CD4-positive, alpha-beta T cell treated with Interferon gamma for 1 hour (primary cell): ENCODE results near the gene PRRC2A.
"Not testable (repeated sequence)": the region's sequence is repeated elsewhere in the genome, so short reads cannot be mapped to it uniquely, and the experiment has no call there.

Source experiments
- DNase-seq: peaks from one replicate; pipeline ENCODE4 v3.0.0-alpha.2; 2020

The PRRC2A gene

DNA sequence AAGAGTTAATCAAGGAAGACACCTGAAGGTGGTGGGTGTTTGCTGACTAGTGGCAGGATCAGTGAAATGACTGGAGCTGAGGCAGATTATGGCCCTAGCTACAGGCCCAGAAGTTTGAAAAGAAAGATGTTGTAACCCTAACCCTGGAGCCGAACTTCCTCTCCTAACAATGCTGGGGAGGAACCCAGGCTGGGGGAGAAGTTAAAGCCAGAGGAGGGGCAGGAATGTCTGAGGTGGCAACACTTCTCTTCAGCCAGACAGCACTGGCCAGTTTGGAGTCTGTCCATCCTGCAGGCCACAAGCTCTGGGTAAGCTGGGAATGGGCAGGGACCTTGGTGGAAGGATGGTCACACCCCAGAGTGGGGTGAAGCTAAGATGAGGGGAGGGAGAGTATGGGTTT is 34.5 kb upstream of the PRRC2A start, which contains the start of gene LST1:
TSS of gene LST1 (plus strand) at position 270 of the 400 bp plus-strand sequence. CDS start 1,023 bp downstream, outside the sequence.
- no peak for DNase-seq

GRCh38 chr6:31586599-31587281 is 33.8 kb upstream of the PRRC2A start:
- peak; percentile 53 for DNase-seq

GRCh38 chr6:31587791-31588777 is 32.4 kb upstream of the PRRC2A start:
- DNase-seq, result no peak

GRCh38 chr6:31588871-31589650 is 31.5 kb upstream of the PRRC2A start:
- DNase-seq, result no peak

GRCh38 chr6:31590691-31591090 is 29.8 kb upstream of the PRRC2A start:
- not testable (repeated sequence) for DNase-seq

DNA sequence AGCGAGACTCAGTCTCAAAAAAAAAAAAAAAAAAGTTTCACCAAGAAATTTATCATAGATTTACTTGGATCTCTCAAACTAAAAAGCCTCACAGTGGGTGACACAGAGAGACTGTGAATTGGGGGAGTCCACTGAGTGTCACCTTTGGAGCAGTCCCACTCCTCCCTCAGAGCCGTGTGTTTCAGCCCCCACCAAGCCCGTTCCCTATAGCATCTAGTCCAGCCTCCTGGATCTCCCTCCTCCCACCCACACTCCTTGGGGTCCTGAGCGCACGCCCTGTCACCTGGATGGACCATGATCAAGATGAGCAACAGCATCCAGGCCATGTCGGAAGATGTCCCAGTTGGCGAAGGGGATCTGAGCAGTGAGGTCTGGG is 28.1 kb upstream of the PRRC2A start:
- DNase-seq, result no peak

GRCh38 chr6:31597006-31597405 is 23.5 kb upstream of the PRRC2A start:
- peak; percentile 47 for DNase-seq

DNA sequence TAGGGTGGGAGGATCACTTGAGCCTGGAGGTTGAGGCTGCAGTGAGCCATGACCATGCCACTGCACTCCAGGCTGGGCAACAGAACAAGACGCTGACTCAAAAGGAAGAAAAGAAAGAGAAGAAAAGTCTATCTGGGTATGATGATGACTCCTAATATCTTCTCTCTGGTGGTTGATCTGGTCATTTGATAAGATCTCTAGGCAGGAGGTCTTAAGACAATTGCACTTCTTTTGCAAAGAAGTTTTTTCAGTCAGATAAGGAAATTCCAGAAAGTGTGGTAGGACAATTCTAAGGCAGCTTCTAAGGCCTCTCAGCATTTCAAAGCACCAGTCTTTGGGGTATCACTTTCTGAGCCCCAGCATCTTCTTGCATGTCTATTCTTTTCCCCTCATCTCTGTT is 13.2 kb upstream of the PRRC2A start:
- DNase-seq, result no peak

GRCh38 chr6:31609519-31610406 is 10.8 kb upstream of the PRRC2A start:
- no peak for DNase-seq

GRCh38 chr6:31610968-31611367 is 9.5 kb upstream of the PRRC2A start:
- no peak for DNase-seq

DNA sequence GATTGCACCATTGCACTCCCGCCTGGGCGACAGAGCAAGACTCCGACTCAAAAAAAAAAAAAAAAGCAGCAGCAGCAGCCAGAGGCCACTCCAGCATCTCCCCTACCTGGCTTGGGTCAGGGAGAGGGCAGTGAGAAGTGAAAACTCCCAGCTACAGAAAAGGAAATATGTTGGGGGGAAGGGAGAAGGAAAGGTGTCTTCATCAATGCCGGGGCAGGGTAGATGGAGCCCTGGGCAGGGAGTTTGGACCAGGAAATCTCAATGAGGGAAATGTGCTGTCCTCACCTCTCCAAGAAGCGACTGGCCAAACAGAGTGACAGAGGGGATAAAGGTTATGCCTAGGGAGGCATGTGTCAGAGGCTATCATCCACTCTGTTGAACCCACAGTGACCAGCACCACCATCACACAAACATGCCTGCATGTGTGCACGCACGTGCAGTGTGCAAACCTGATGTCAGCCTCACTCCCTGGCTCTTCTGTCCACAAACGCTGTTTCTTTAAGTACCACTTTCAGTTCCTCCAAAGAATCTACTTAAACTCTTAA is 6.4 kb upstream of the PRRC2A start:
- peak; percentile 34 for DNase-seq

DNA sequence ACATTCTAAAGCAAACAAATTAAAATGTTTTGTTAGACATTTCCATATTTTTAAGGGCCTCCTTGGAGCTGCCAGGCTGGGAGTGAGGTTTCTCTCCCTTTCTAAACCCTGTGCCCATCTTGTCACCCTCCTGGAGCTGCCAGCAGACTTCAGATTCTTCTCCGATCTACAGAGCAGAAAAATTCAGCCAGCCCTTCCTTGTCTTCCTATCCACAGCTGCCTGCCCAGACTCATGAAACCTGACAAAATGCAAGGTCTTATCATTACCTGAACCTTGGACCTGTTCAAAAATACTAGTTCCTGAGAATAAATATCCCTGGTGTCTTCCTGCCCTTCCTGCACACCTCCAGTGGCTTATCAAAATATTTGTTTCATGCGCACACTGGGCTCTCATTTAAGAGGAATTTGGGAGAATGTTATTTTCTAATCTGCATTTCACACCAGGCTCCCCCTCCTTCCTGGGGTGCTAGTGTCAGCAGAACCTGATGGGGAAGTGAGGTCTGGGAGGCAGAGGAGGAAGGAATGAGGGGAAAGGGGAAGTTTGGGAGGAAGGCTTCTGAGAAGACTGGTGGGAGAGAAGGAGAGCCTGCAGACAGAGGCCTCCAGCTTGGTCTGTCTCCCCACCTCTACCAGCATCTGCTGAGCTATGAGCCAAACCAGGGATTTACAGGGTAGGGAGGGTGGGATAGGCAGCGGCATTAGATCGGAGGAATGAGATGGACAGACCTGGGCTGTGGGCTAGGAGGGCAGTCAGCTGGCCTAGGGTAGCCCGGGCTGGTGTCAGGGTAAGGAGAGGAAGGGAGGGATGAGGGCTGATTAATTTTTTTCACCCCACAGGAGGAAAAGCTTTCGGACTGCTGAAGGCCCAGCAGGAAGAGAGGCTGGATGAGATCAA is 5.6 kb upstream of the PRRC2A start, which contains the start of gene AIF1:
TSS of gene AIF1 (plus strand) at position 551 of the 895 bp plus-strand sequence. CDS start at position 647, 96 bp downstream.
- peak; percentile 27 for DNase-seq

DNA sequence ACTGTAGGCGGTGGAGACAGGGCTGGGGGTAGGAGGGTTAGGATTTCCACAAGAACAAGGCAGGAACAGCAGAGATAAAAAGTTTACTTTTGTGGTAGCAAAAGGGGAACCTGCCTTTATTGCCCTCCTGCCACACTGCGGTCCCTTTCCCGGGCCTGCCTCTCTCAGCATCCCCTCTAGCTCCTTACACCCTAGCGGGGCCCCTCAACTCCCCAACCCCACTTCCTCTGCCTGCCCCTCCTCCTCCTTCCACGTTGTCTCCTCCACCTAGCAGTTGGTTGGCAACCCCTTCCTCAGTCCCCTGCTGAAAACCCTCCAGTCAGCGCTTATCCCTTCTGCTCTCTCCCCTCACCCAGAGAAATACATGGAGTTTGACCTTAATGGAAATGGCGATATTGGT is 4.8 kb upstream of the PRRC2A start:
- peak; percentile 27 for DNase-seq

DNA sequence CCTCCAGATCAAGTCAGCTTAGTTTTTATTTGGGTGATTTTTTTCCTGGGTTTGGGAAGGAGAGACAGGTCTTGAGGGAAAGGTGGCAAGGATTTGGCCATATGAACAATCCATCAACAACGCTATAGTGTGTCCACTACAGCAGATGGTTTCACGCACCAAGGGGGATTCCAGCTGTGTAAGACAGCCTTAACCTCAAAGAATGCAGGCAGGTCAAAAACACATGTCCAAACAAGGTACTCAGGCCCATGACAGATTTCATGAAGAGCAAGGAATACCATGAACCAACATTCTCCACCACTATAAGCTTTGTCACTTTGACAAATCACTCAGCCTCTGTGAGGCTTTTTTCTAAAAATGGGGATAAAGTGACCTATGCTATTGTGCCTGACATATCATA is 3.5 kb upstream of the PRRC2A start:
- DNase-seq, result no peak

- peak; percentile 99 for DNase-seq
These were observed 520 bp upstream of the PRRC2A start for GRCh38 chr6:31619805-31620585.

DNA sequence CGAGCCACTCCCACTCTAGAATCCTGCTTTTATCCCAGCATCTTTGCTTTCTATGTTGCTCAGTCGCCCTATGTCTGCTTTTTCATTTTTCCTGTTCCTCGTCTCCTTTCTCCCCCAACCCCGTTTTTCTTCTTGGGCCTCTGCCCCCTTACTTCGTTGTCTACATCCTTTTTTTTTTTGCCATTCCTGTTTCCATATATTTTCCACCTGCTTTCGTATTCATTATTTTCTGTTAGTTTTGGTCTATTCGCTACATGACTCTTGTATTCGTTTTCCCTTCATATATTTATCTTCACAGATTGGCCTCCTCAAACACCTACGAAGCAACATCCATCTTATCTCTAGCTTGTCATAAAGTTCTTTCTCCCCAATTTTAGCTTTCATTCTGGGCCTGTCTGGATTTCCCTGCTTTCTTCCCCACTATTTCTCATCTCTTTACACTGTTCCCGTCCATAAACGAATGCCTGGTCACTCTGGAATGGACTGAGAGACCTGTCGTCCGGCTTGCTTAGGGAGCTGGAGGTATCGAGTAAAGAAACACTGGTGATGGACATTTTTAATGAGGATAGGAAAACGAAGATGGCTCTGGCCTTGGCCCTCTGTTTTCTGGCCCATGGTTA is 915 bp downstream of the PRRC2A start:
- no peak for DNase-seq

- no peak for DNase-seq
These were observed 1.5 kb downstream of the PRRC2A start for GRCh38 chr6:31621991-31622390.

- DNase-seq, result no peak
These were observed 2.2 kb downstream of the PRRC2A start for GRCh38 chr6:31622684-31623091.

DNA sequence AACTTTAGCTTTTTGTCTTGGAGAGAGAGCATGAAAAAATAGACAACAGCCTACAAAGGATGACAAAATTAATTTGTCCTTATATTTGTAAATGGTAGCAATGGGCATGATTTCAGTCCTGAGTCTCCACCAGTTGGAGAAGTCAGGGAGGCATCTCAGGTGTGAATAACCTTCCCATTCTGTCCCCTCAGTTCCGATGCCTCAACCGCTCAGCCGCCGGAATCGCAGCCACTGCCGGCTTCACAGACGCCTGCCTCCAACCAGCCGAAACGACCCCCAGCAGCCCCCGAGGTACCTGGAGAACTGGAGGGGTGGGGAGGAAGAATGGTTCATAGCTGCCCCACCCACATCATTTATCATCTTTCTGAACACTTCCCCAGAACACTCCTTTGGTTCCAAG is 3.6 kb downstream of the PRRC2A start:
- no peak for DNase-seq
